ENCODE data around the gene ASB8.
A peak's percentile ranks its signal among the peaks of the same experiment; 100 is the strongest.

ASB8 gene

GRCh38 chr12:48105321-48105866, 51.9 kb downstream of the ASB8 start:
- H3K4me1 ChIP-seq (ENCODE audit: control insufficient read depth, insufficient read depth, low read length, poor library complexity, severe bottlenecking): peaks cover 7% of the 10 kb centered on the region
- WGBS, 2 experiments (ENCODE audit: insufficient coverage in 2 of 2): 1% methylated on average over 20 to 22 of the region's 30 CpGs
- peaks cover 1% of the 10 kb centered on the region for H3K36me3 ChIP-seq (ENCODE audit: control insufficient read depth, insufficient read depth, low read length)
- peak overlapping the region; percentile 96 for H3K27ac ChIP-seq (ENCODE audit: low read depth, low read length, severe bottlenecking)
- no peaks in the 10 kb centered on the region for H3K9me3 ChIP-seq (ENCODE audit: control insufficient read depth, low read length)
- peak overlapping the region; percentile 79 for H3K4me3 ChIP-seq (ENCODE audit: extremely low read depth, insufficient read depth, low read length, poor library complexity, severe bottlenecking)

- Histone ChIP-seq H3K4me1 (ENCODE audit: control insufficient read depth, insufficient read depth, low read length, poor library complexity, severe bottlenecking) (peaks cover 5% of the 10 kb centered on the region), H3K27ac (ENCODE audit: low read depth, low read length, severe bottlenecking) (no peak overlapping the region), H3K9me3 (ENCODE audit: control insufficient read depth, low read length) (no peaks in the 10 kb centered on the region), H3K36me3 (ENCODE audit: control insufficient read depth, insufficient read depth, low read length) (peaks cover 6% of the 10 kb centered on the region), H3K4me3 (ENCODE audit: extremely low read depth, insufficient read depth, low read length, poor library complexity, severe bottlenecking) (peak overlapping the region; percentile 79)
- 86 to 88% methylated on average over 2 to 3 of the region's 4 CpGs for WGBS, 2 experiments (ENCODE audit: insufficient coverage in 2 of 2)
Measured at GRCh38 chr12:48104531-48104930, 52.8 kb downstream of the ASB8 start.

Data from mesodermal cell (in vitro differentiated cells).